H1 (cell line): ENCODE data around the gene STAT4. TPM values are rescaled to one million over a fixed set of nuclear protein-coding genes. Genes with fewer than 3 reads are reported as not detected.

Experiments used
- CTCF ChIA-PET: fragments of 300-600 bp; sonication (Branson Sonifier 250); formaldehyde crosslinking; loops from one replicate; lab custom pipeline; 2021; ENCODE audit not compliant: partially characterized antibody; lab: Charles Lee
- POLR2A ChIA-PET: fragments of 300-600 bp; sonication (Branson Sonifier 250); formaldehyde crosslinking; loops from one replicate; lab custom pipeline; 2021; ENCODE audit warnings: inconsistent platforms; ENCODE audit not compliant: partially characterized antibody; lab: Charles Lee
- DNase-seq, 2 experiments: peaks; one replicate each; pipeline versions ENCODE4 v3.0.0 to v3.0.0-alpha.2; 2010 to 2022; ENCODE audit warnings: low spot score in 2 of 2, low read depth in 1 of 2, mixed read lengths in 1 of 2
- FAIRE-seq: peaks from 2 replicates; lab custom pipeline; 2011; peaks lifted over from hg19 to GRCh38; lab: Jason Lieb, UNC
- H2AFZ ChIP-seq: 2 replicates; pipeline ENCODE4 v1.8.1; 2012; ENCODE audit warnings: low read length, inconsistent platforms
- H2AK5ac ChIP-seq: 2 replicates; pipeline ENCODE4 v1.6.1; 2013; ENCODE audit warnings: low read depth, low read length
- H2BK120ac ChIP-seq: replicated peaks from 2 replicates; pipeline ENCODE3; 2013; ENCODE audit warnings: low read depth, low read length, inconsistent platforms
- H2BK12ac ChIP-seq: 2 replicates; pipeline ENCODE4 v1.6.1; 2013; ENCODE audit warnings: low read depth, low read length
- H2BK15ac ChIP-seq: 2 replicates; pipeline ENCODE4 v1.6.1; 2013; ENCODE audit warnings: low read length
- H2BK20ac ChIP-seq: 2 replicates; pipeline ENCODE4 v1.6.1; 2013; ENCODE audit warnings: low read length
- H2BK5ac ChIP-seq: 2 replicates; pipeline ENCODE4 v1.6.1; 2013; ENCODE audit warnings: low read depth, low read length
- H3K14ac ChIP-seq: 2 replicates; pipeline ENCODE4 v1.6.1; 2013; ENCODE audit warnings: inconsistent platforms; ENCODE audit not compliant: insufficient read length
- H3K18ac ChIP-seq: 2 replicates; pipeline ENCODE4 v1.6.1; 2013; ENCODE audit warnings: low read length; ENCODE audit errors: extremely low read depth
- H3K23ac ChIP-seq: 2 replicates; pipeline ENCODE4 v1.6.1; 2013; ENCODE audit warnings: inconsistent platforms; ENCODE audit not compliant: insufficient read length
- H3K23me2 ChIP-seq: 2 replicates; pipeline ENCODE4 v1.6.1; 2013; ENCODE audit warnings: low read depth, low read length
- H3K27ac ChIP-seq: 2 replicates; pipeline ENCODE4 v1.6.1; 2011; ENCODE audit warnings: low read depth, low read length, inconsistent platforms
- H3K27me3 ChIP-seq, 4 experiments: replicated peaks in 1 of 4; 1 replicate in 1 of 4; 2 replicates in 3 of 4; pipeline versions ENCODE4 v1.6.1 to v1.8.1; 2011 to 2013; ENCODE audit warnings: low read length in 3 of 4, mild to moderate bottlenecking in 3 of 4, inconsistent platforms in 2 of 4, mixed read lengths in 2 of 4, moderate library complexity in 1 of 4; ENCODE audit not compliant: control insufficient read depth in 3 of 4, insufficient read depth in 3 of 4; ENCODE audit errors: extremely low read depth in 1 of 4
- H3K36me3 ChIP-seq, 4 experiments: 2 replicates each; pipeline versions ENCODE4 v1.6.1 to v1.8.1; 2011 to 2013; ENCODE audit warnings: mild to moderate bottlenecking in 4 of 4, low read length in 3 of 4, moderate library complexity in 2 of 4, control low read depth in 1 of 4, inconsistent platforms in 1 of 4; ENCODE audit not compliant: insufficient read depth in 4 of 4, control insufficient read depth in 2 of 4
- H3K4ac ChIP-seq: replicated peaks from 2 replicates; pipeline ENCODE3; 2013; ENCODE audit warnings: low read length, low read depth, mixed read lengths, inconsistent platforms; ENCODE audit not compliant: insufficient read length
- H3K4me1 ChIP-seq, 4 experiments: replicated peaks in 1 of 4; 1 replicate in 1 of 4; 2 replicates in 3 of 4; pipeline versions ENCODE4 v1.6.1 to v1.8.1; 2011 to 2013; ENCODE audit warnings: low read length in 3 of 4, inconsistent platforms in 2 of 4, mixed read lengths in 1 of 4; ENCODE audit not compliant: insufficient read depth in 4 of 4, control insufficient read depth in 3 of 4
- H3K4me2 ChIP-seq, 2 experiments: 2 replicates each; pipeline versions ENCODE4 v1.6.1 to v1.8.1; 2011 to 2013; ENCODE audit warnings: low read depth in 2 of 2, low read length in 2 of 2, control low read depth in 1 of 2, inconsistent platforms in 1 of 2, mild to moderate bottlenecking in 1 of 2; ENCODE audit not compliant: insufficient read depth in 1 of 2
- H3K4me3 ChIP-seq, 4 experiments: fragments of 200-600, 300-600 bp in 1 of 4; sonication (generic), shearing (Covaris generic), sonication (Bioruptor Twin) in 1 of 4; 2 replicates each; pipeline versions ENCODE4 v1.5.1 to v1.8.1; 2011 to 2016; ENCODE audit warnings: low read length in 4 of 4, low read depth in 3 of 4, control low read depth in 2 of 4, inconsistent platforms in 2 of 4, mild to moderate bottlenecking in 2 of 4, mixed read lengths in 1 of 4, moderate library complexity in 1 of 4; ENCODE audit not compliant: insufficient read depth in 2 of 4; ENCODE audit errors: extremely low read depth in 1 of 4
- H3K56ac ChIP-seq: replicated peaks from 2 replicates; pipeline ENCODE3; 2013; ENCODE audit warnings: low read depth, mild to moderate bottlenecking, mixed read lengths, low read length, inconsistent platforms; ENCODE audit not compliant: insufficient read length
- H3K79me1 ChIP-seq: 2 replicates; pipeline ENCODE4 v1.6.1; 2013; ENCODE audit warnings: low read depth, low read length, control low read depth
- H3K79me2 ChIP-seq, 2 experiments: 2 replicates each; pipeline versions ENCODE4 v1.6.1 to v1.8.1; 2012 to 2013; ENCODE audit warnings: low read length in 2 of 2, mild to moderate bottlenecking in 2 of 2, inconsistent platforms in 1 of 2; ENCODE audit not compliant: insufficient read depth in 2 of 2, control insufficient read depth in 1 of 2
- H3K9ac ChIP-seq, 4 experiments: replicated peaks in 1 of 4; 1 replicate in 1 of 4; 2 replicates in 3 of 4; pipeline versions ENCODE4 v1.6.1 to v1.8.1; 2011 to 2013; ENCODE audit warnings: low read depth in 3 of 4, low read length in 3 of 4, control low read depth in 2 of 4, mild to moderate bottlenecking in 2 of 4, moderate library complexity in 2 of 4, inconsistent platforms in 1 of 4; ENCODE audit errors: extremely low read depth in 1 of 4
- H3K9me3 ChIP-seq, 2 experiments: 2 replicates each; pipeline versions ENCODE4 v1.6.1 to v1.8.1; 2012 to 2013; ENCODE audit warnings: mild to moderate bottlenecking in 2 of 2, moderate library complexity in 2 of 2, control low read depth in 1 of 2, inconsistent platforms in 1 of 2, low read depth in 1 of 2, low read length in 1 of 2, mixed read lengths in 1 of 2; ENCODE audit not compliant: insufficient read depth in 2 of 2
- H4K20me1 ChIP-seq, 2 experiments: replicated peaks in 1 of 2; 2 replicates each; pipeline versions ENCODE3 to v1.8.1; 2011 to 2013; ENCODE audit warnings: inconsistent platforms in 2 of 2, low read length in 2 of 2, mild to moderate bottlenecking in 1 of 2; ENCODE audit not compliant: insufficient read depth in 2 of 2, control insufficient read depth in 1 of 2
- H4K5ac ChIP-seq: 2 replicates; pipeline ENCODE4 v1.6.1; 2013; ENCODE audit warnings: low read length, low read depth, mixed read lengths, inconsistent platforms; ENCODE audit not compliant: insufficient read length
- H4K8ac ChIP-seq: 2 replicates; pipeline ENCODE4 v1.8.0; 2013; ENCODE audit warnings: mild to moderate bottlenecking, moderate library complexity, low read length, inconsistent platforms; ENCODE audit not compliant: insufficient read depth; ENCODE audit errors: extremely low read depth
- H4K91ac ChIP-seq: replicated peaks from 2 replicates; pipeline ENCODE3; 2013; ENCODE audit warnings: low read length, mixed read lengths, inconsistent platforms; ENCODE audit not compliant: insufficient read length
- ASH2L ChIP-seq: fragments of 200-600, 300-600 bp; sonication (generic); IDR thresholded peaks from one replicate; pipeline ENCODE4 v1.7.1; 2017; ENCODE audit warnings: low read length
- FOSL1 ChIP-seq: IDR thresholded peaks from 2 replicates; pipeline ENCODE4 v1.6.1; 2011; ENCODE audit warnings: mild to moderate bottlenecking, low read depth, low read length, moderate library complexity; ENCODE audit not compliant: insufficient read depth
- HDAC2 ChIP-seq, 2 experiments: fragments of 300-600 bp in 1 of 2; sonication (generic) in 1 of 2; IDR thresholded peaks; 2 replicates each; pipeline ENCODE4 v1.6.1; 2011 to 2012; ENCODE audit warnings: low read depth in 2 of 2, low read length in 2 of 2, mild to moderate bottlenecking in 2 of 2, moderate library complexity in 2 of 2, borderline replicate concordance in 1 of 2, inconsistent platforms in 1 of 2
- KDM1A ChIP-seq: fragments of 200-600, 300-600 bp; sonication (generic); IDR thresholded peaks from 2 replicates; pipeline ENCODE4 v1.7.1; 2016; ENCODE audit warnings: mild to moderate bottlenecking, low read length, borderline replicate concordance
- KDM4A ChIP-seq: IDR thresholded peaks from one replicate; pipeline ENCODE4 v1.7.1; 2012; ENCODE audit warnings: low read depth, mild to moderate bottlenecking, moderate library complexity, low read length, inconsistent platforms; ENCODE audit not compliant: severe bottlenecking
- RBBP5 ChIP-seq: IDR thresholded peaks from 2 replicates; pipeline ENCODE4 v1.7.1; 2012; ENCODE audit warnings: low read depth, mild to moderate bottlenecking, inconsistent platforms, low read length, moderate library complexity, borderline replicate concordance
- SP2 ChIP-seq: IDR thresholded peaks from 2 replicates; pipeline ENCODE4 v1.6.1; 2012; ENCODE audit warnings: mild to moderate bottlenecking, low read length, inconsistent platforms
- SRF ChIP-seq: IDR thresholded peaks from 2 replicates; pipeline ENCODE4 v1.6.1; 2011; ENCODE audit warnings: mild to moderate bottlenecking, low read depth, low read length, moderate library complexity
- TBP ChIP-seq: IDR thresholded peaks from 2 replicates; pipeline ENCODE4 v1.6.1; 2011; ENCODE audit warnings: low read depth, low read length, improper control_type of control experiment
- WGBS, 2 experiments: shearing (Covaris generic) in 1 of 2; methylation state at CpG; one replicate each; pipeline versions ENCODE4 v1.1.6 to v1.1.7; 2013 to 2015; ENCODE audit warnings: low lambda C conversion rate in 2 of 2, mixed read lengths in 2 of 2, inconsistent platforms in 1 of 2, low coverage in 1 of 2, missing lambda C conversion rate in 1 of 2; ENCODE audit not compliant: insufficient replicate concordance in 2 of 2, insufficient coverage in 1 of 2, insufficient read length in 1 of 2; ENCODE audit errors: extremely low coverage in 1 of 2, missing lambda C conversion rate in 1 of 2; 5-methylcytosine and 5-hydroxymethylcytosine counted together
- polyA plus RNA-seq, 7 experiments: library from polyadenylated mRNA; depleted of rRNA in 3 of 7; stranded (reverse) in 5 of 7; unstranded in 2 of 7; fragments of >200 nt in 5 of 7; fragments of 200-250 nt in 2 of 7; gene quantifications; 1 replicate in 5 of 7; 2 replicates in 1 of 7; 4 replicates in 1 of 7; pipeline versions ENCODE4 v1.2.1 to v1.2.3, GENCODE V29; 2011 to 2013; ENCODE audit warnings: missing spikeins in 2 of 7, mixed read lengths in 2 of 7
- total RNA-seq: library from RNA; stranded (reverse); fragmentation: NEBNext Ultra II Directional; extraction: Animal tissue kit (Norgen Biotek cat#: 25700); gene quantifications from 2 replicates; pipeline ENCODE4 v1.2.1, GENCODE V29; 2021

STAT4 gene
- total and polyA plus RNA-seq, 2 of the 8 experiments (the other 6 are each of a cell fraction or from before 2014, with no cell fraction given) = 0.36 to 0.63 TPM

DNA sequence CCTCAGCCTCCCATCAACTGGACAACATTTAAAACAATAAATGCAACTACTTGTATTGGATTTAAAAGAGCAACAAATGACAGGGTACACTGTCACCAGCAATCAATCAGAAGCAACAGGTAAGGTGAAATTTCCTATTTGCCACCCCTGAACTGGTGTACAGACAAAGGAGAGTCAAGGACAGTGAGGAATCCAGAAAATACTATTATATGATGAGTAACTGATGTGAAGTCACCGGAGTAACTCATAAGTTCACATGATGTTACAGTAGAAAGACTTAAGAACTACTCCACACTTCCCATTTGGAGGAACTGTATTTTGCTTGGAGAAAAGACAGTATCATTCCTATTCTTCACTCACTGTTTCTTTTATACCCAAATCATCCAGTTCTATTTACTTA, 132.7 kb downstream of the STAT4 start:
- no peak for FAIRE-seq
- CTCF ChIA-PET = interaction anchor here (1.0 kb wide), 1 partner anchor 22 kb away, joined by 3 read pairs; no protein-coding TSS in a partner anchor
- H2BK5ac ChIP-seq = no peak overlapping the region
- H2BK120ac ChIP-seq = no peak overlapping the region
- WGBS, 2 experiments = 88% methylated on average over 1 of the region's 1 CpG; no CpG with 5 or more reads in 1 of the 2 experiments
- H3K23ac ChIP-seq = no peak overlapping the region
- H3K56ac ChIP-seq = no peak overlapping the region
- H3K4ac ChIP-seq = no peak overlapping the region
- H3K27me3 ChIP-seq = peaks cover 0 to 13% (median 6%) of the 10 kb centered on the region in 4 experiments; a peak in 4 of 7 replicates
- H4K8ac ChIP-seq = no peak overlapping the region
- no peak overlapping the region for H3K4me3 ChIP-seq
- DNase-seq = no peak
- H3K18ac ChIP-seq = no peak overlapping the region
- H3K9me3 ChIP-seq = no peaks in the 10 kb centered on the region
- no peak overlapping the region for H2AK5ac ChIP-seq
- peaks cover 0 to 4% of the 10 kb centered on the region in 2 experiments for H4K20me1 ChIP-seq
- H3K36me3 ChIP-seq = no peaks in the 10 kb centered on the region
- no peak overlapping the region for H2BK15ac ChIP-seq
- H2BK12ac ChIP-seq = no peak overlapping the region
- peaks cover 15% of the 10 kb centered on the region for H3K23me2 ChIP-seq
- no peaks in the 10 kb centered on the region for H3K79me1 ChIP-seq
- H4K5ac ChIP-seq = no peak overlapping the region
- no peak overlapping the region for H2AFZ ChIP-seq
- POLR2A ChIA-PET = no interaction called here
- H3K27ac ChIP-seq = no peak overlapping the region
- H4K91ac ChIP-seq = no peak overlapping the region
- TF ChIP-seq HDAC2 (IDR thresholded peaks at IDR 0.05; ENCODE audit: borderline replicate concordance in 1 of 2, low read depth in 2 of 2, low read length in 2 of 2) (no peak), TBP (no peak), SRF (no peak), ASH2L (no peak), SP2 (no peak), FOSL1 (no peak), KDM4A (no peak), RBBP5 (no peak), KDM1A (no peak)
- H3K4me1 ChIP-seq = peaks cover 0 to 13% (median 4%) of the 10 kb centered on the region in 4 experiments; a peak in 3 of 7 replicates
- no peak overlapping the region for H3K4me2 ChIP-seq
- H2BK20ac ChIP-seq = no peak overlapping the region
- H3K9ac ChIP-seq = no peak overlapping the region
- no peak overlapping the region for H3K14ac ChIP-seq
- peaks cover 3 to 5% of the 10 kb centered on the region in 2 experiments; a peak in 2 of 4 replicates for H3K79me2 ChIP-seq
